Spleen (tissue), 11 donors: ENCODE measurements around the gene BZW2. TPM values are rescaled to one million over a fixed set of nuclear protein-coding genes. Genes with fewer than 3 reads are reported as not detected.

Experiments
- DNase-seq: peaks from one replicate; pipeline ENCODE4 v3.0.0-alpha.2; 2020
- H3K27ac ChIP-seq, 8 donors: fragments of 200-600 bp; sonication (generic) in 7 of 8; 1 replicate in 4 of 8; 2 replicates in 4 of 8; pipeline versions ENCODE4 v1.5.0 to v1.8.0; 2016 to 2021; ENCODE audit warnings: inconsistent platforms in 4 of 8, mild to moderate bottlenecking in 4 of 8, moderate library complexity in 1 of 8
- H3K27me3 ChIP-seq, 7 donors: fragments of 200-600 bp; sonication (generic) in 6 of 7; replicated peaks in 1 of 7; 1 replicate in 4 of 7; 2 replicates in 3 of 7; pipeline versions ENCODE4 v1.5.0 to v1.8.0; 2016 to 2021; ENCODE audit warnings: inconsistent platforms in 3 of 7, mild to moderate bottlenecking in 1 of 7
- H3K36me3 ChIP-seq, 6 donors: fragments of 200-600 bp; sonication (generic) in 5 of 6; 1 replicate in 4 of 6; 2 replicates in 2 of 6; pipeline versions ENCODE4 v1.5.0 to v1.8.0; 2016 to 2021; ENCODE audit warnings: inconsistent platforms in 2 of 6
- H3K4me1 ChIP-seq, 6 donors: fragments of 200-600 bp; sonication (generic) in 5 of 6; 1 replicate in 3 of 6; 2 replicates in 3 of 6; pipeline versions ENCODE4 v1.5.0 to v1.8.0; 2016 to 2021; ENCODE audit warnings: inconsistent platforms in 3 of 6
- H3K4me3 ChIP-seq, 8 donors: fragments of 200-600 bp; sonication (generic) in 7 of 8; 1 replicate in 4 of 8; 2 replicates in 4 of 8; pipeline versions ENCODE4 v1.5.0 to v1.8.0; 2016 to 2021; ENCODE audit warnings: inconsistent platforms in 4 of 8, mild to moderate bottlenecking in 4 of 8, moderate library complexity in 2 of 8
- H3K9me3 ChIP-seq, 8 donors: fragments of 200-600 bp; sonication (generic) in 7 of 8; 1 replicate in 4 of 8; 2 replicates in 4 of 8; pipeline versions ENCODE4 v1.5.0 to v1.8.0; 2016 to 2021; ENCODE audit warnings: inconsistent platforms in 4 of 8
- CTCF ChIP-seq, 11 experiments: fragments of 200-600 bp in 7 of 11; fragments of 450-650 bp in 4 of 11; sonication (generic) in 4 of 11; IDR thresholded peaks in 8 of 11; conservative IDR thresholded peaks in 3 of 11; 1 replicate in 7 of 11; 2 replicates in 4 of 11; pipeline versions ENCODE4 v1.4.0 to v1.8.0; 2016 to 2021; ENCODE audit warnings: antibody characterized with exemption in 11 of 11, inconsistent platforms in 4 of 11, mild to moderate bottlenecking in 1 of 11
- POLR2A ChIP-seq, 3 donors: fragments of 450-650 bp; IDR thresholded peaks; one replicate each; pipeline ENCODE4 v1.5.1; 2017; ENCODE audit warnings: antibody characterized with exemption in 3 of 3, mild to moderate bottlenecking in 1 of 3
- POLR2AphosphoS5 ChIP-seq, 3 donors: sonication (generic); formaldehyde crosslinking; IDR thresholded peaks; one replicate each; pipeline ENCODE4 v1.5.1; 2017; ENCODE audit warnings: antibody characterized with exemption in 3 of 3
- WGBS, 5 donors: extraction: QIAGEN DNeasy Blood & Tissue Kit in 3 of 5; methylation state at CpG; one replicate each; pipeline versions ENCODE4 v1.1.5 to v1.1.7; 2013 to 2018; 5-methylcytosine and 5-hydroxymethylcytosine counted together
- intact Hi-C: fragments of 100-400 bp; cut with DNase I; formaldehyde crosslinking; loops from one replicate; pipeline ENCODE4 v1.15.0; 2023; ENCODE audit warnings: low total_unique reads
- polyA plus RNA-seq, 3 donors: library from polyadenylated mRNA; stranded (reverse); fragments of 200-250 nt; gene quantifications; one replicate each; pipeline ENCODE4 v1.2.1, GENCODE V29; 2013
- total RNA-seq, 7 donors: library from RNA; depleted of rRNA in 3 of 7; stranded (reverse); fragments of >200 nt in 3 of 7; fragmentation: NEBNext Ultra II Directional in 4 of 7; extraction: Animal tissue kit (Norgen Biotek cat#: 25700) in 4 of 7; gene quantifications; one replicate each; pipeline versions ENCODE4 v1.1.0 to v1.2.1, GENCODE V29; 2016 to 2021
- donor health status: healthy with polysubstance abuse.
- donor health status: DM: no; HTN: no; CAD: no; lungs with moderate emphysema.
- donor health status: DM: no; HTN: no; CAD: no.
- donor health status: Bipolar disorder and iron deficiency.
- donor health status: healthy.
- donor health status: DM: no; HTN: no; CAD: no.
- donor health status: DM: yes; HTN: yes; CAD: no.

Gene BZW2
- total and polyA plus RNA-seq, 10 donors: 19.4 to 40.5 (median 26.8) TPM

DNA sequence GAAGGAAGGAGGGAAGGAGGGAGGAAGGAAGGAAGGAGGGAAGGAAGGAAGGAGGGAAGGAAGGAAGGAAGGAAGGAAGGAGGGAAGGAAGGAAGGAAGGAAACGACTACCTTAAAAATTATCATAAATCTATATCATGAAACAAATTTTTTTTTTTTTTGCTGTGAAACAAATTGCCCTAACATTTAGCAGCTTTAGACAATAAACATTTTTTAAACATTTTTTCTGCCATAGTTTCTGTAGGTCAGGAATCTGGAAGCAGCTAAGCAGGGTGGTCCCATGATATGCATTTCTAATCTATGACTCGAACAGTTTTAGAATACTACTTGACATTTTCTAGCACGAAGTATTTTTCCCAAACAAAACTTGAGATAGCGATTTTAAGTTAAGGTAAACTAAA lies 64.7 kb downstream of the BZW2 start:
- Histone ChIP-seq H3K36me3 (peaks cover 0 to 17% (median 11%) of the 10 kb centered on the region in 6 donors), H3K4me1 (no peaks in the 10 kb centered on the region), H3K4me3 (no peak overlapping the region), H3K27me3 (no peaks in the 10 kb centered on the region), H3K9me3 (no peaks in the 10 kb centered on the region), H3K27ac (no peak overlapping the region)
- 76 to 91% (median 85%) methylated on average over 4 of the region's 4 CpGs for WGBS, 5 donors
- TF ChIP-seq POLR2A (IDR thresholded peaks at IDR 0.05) (no peak), POLR2AphosphoS5 (IDR thresholded peaks at IDR 0.05) (no peak), CTCF (IDR thresholded peaks at IDR 0.05 in 8 of 11, conservative IDR thresholded peaks at IDR 0.05 in 3 of 11) (no peak)
- intact Hi-C loops: no loop called here
- DNase-seq: no peak

GRCh38 chr7:16711730-16712129 lies 65.7 kb downstream of the BZW2 start:
- H3K36me3 ChIP-seq: peaks cover 0 to 6% (median under 1%) of the 10 kb centered on the region in 6 donors
- no peak for DNase-seq
- TF ChIP-seq CTCF (IDR thresholded peaks at IDR 0.05 in 8 of 11, conservative IDR thresholded peaks at IDR 0.05 in 3 of 11) (no peak), POLR2AphosphoS5 (IDR thresholded peaks at IDR 0.05) (no peak), POLR2A (IDR thresholded peaks at IDR 0.05) (no peak)
- H3K27me3 ChIP-seq: no peaks in the 10 kb centered on the region
- H3K4me1 ChIP-seq: no peaks in the 10 kb centered on the region
- no peaks in the 10 kb centered on the region for H3K9me3 ChIP-seq
- no peak overlapping the region for H3K4me3 ChIP-seq
- WGBS, 5 donors: 70 to 82% (median 81%) methylated on average over 4 of the region's 4 CpGs
- intact Hi-C loops: no loop called here
- H3K27ac ChIP-seq: no peak overlapping the region

- intact Hi-C loops: no loop called here
- DNase-seq: no peak
- H3K9me3 ChIP-seq: no peaks in the 10 kb centered on the region
- no peaks in the 10 kb centered on the region for H3K4me1 ChIP-seq
- no peaks in the 10 kb centered on the region for H3K36me3 ChIP-seq
- no peaks in the 10 kb centered on the region for H3K27me3 ChIP-seq
- H3K27ac ChIP-seq: no peak overlapping the region
- 82 to 94% (median 89%) methylated on average over 4 of the region's 4 CpGs for WGBS, 5 donors
- H3K4me3 ChIP-seq: no peak overlapping the region
- TF ChIP-seq POLR2A (IDR thresholded peaks at IDR 0.05): no peak
- no peak for TF ChIP-seq CTCF (IDR thresholded peaks at IDR 0.05 in 8 of 11, conservative IDR thresholded peaks at IDR 0.05 in 3 of 11)
- no peak for TF ChIP-seq POLR2AphosphoS5 (IDR thresholded peaks at IDR 0.05)
Observed at GRCh38 chr7:16712916-16713315, 66.9 kb downstream of the BZW2 start.

GRCh38 chr7:16715928-16716327 lies 69.9 kb downstream of the BZW2 start:
- no peaks in the 10 kb centered on the region for H3K4me1 ChIP-seq
- no peak overlapping the region for H3K4me3 ChIP-seq
- H3K36me3 ChIP-seq: no peaks in the 10 kb centered on the region
- intact Hi-C loops: no loop called here
- DNase-seq: no peak
- no peak for TF ChIP-seq CTCF (IDR thresholded peaks at IDR 0.05 in 8 of 11, conservative IDR thresholded peaks at IDR 0.05 in 3 of 11)
- TF ChIP-seq POLR2AphosphoS5 (IDR thresholded peaks at IDR 0.05): no peak
- no peak for TF ChIP-seq POLR2A (IDR thresholded peaks at IDR 0.05)
- H3K27ac ChIP-seq: no peak overlapping the region
- no peaks in the 10 kb centered on the region for H3K9me3 ChIP-seq
- H3K27me3 ChIP-seq: no peaks in the 10 kb centered on the region
